ENCODE results near the gene OR8B8.
"Not testable (repeated sequence)": the region's sequence is repeated elsewhere in the genome, so short reads cannot be mapped to it uniquely, and the experiment has no call there.

Gene OR8B8

DNA sequence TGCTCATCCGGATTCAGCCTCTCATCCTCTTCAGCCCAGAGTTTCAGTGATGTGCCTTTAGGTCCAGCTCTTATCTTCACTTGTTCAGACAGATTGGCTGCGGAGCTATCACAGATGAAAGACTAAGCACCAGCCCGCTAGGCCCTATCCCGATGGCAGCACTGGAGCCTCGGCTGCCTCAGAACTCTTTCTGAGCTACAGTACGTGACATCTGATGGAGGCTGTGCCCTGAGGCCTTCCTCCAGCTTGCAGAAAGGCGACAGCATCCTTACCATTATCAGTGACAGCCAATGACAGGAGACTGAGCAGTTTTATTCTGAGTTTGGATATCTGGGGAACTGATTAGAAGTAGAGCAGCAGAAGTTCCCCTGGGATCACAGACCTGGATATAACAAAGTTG is 4.0 kb downstream of the OR8B8 start:
- no peaks in the 10 kb centered on the region for H3K36me3 ChIP-seq (ENCODE audit: control insufficient read depth, insufficient read depth, low read length)
- no peaks in the 10 kb centered on the region for H3K4me1 ChIP-seq (ENCODE audit: control insufficient read depth, insufficient read depth, low read length)
- H3K9me3 ChIP-seq (ENCODE audit: control insufficient read depth, insufficient read depth, low read length) = no peaks in the 10 kb centered on the region
- H3K27ac ChIP-seq (ENCODE audit: low read depth, low read length) = no peak overlapping the region
- H3K9ac ChIP-seq (ENCODE audit: low read depth, low read length) = no peak overlapping the region
- H3K4me3 ChIP-seq (ENCODE audit: low read depth, low read length) = no peak overlapping the region
- H3K27me3 ChIP-seq (ENCODE audit: control insufficient read depth, insufficient read depth, low read length) = no peaks in the 10 kb centered on the region

DNA sequence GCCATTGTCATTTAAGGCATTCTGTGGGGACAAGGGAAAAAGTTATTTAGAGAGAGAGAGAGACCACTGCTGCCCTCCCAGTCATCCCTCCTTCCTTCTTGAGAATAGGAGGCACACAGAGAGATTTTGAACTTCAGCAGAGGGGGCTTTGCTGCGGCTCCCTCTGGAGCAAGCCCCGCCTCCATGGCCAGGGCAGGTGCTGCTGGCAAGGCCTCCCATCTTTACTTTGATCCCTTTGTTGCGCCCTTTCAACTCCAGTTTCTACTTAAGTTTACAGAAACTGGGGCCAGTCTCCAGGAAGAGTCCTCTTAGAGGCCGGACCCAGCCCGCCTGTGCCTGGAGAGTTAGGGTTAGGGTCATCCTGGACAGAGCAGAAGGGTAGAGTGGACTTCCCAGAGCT is 4.4 kb downstream of the OR8B8 start:
- Histone ChIP-seq H3K27me3 (ENCODE audit: control insufficient read depth, insufficient read depth, low read length) (no peaks in the 10 kb centered on the region), H3K4me3 (ENCODE audit: low read depth, low read length) (no peak overlapping the region), H3K4me1 (ENCODE audit: control insufficient read depth, insufficient read depth, low read length) (no peaks in the 10 kb centered on the region), H3K9me3 (ENCODE audit: control insufficient read depth, insufficient read depth, low read length) (no peaks in the 10 kb centered on the region), H3K9ac (ENCODE audit: low read depth, low read length) (no peak overlapping the region), H3K36me3 (ENCODE audit: control insufficient read depth, insufficient read depth, low read length) (no peaks in the 10 kb centered on the region), H3K27ac (ENCODE audit: low read depth, low read length) (no peak overlapping the region)

DNA sequence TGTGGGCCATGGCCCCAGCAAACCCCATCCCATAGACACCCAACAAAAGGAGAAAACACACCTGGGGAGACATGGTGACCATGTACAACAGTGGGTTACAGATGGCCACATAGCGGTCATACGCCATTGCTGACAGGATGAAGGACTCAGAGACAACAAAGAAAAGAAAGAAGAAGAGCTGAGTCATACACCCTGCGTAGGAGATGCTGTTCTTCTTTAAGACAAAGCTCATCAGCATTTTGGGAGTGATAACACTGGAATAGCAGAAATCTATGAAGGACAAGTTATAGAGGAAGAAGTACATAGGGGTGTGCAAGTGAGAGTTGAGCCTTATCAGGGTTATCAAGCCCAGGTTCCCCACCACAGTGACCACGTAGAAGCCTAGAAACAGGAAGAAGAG is 4.9 kb downstream of the OR8B8 start:
- no peaks in the 10 kb centered on the region for H3K36me3 ChIP-seq (ENCODE audit: control insufficient read depth, insufficient read depth, low read length)
- no peaks in the 10 kb centered on the region for H3K27me3 ChIP-seq (ENCODE audit: control insufficient read depth, insufficient read depth, low read length)
- no peak overlapping the region for H3K27ac ChIP-seq (ENCODE audit: low read depth, low read length)
- no peak overlapping the region for H3K9ac ChIP-seq (ENCODE audit: low read depth, low read length)
- no peaks in the 10 kb centered on the region for H3K9me3 ChIP-seq (ENCODE audit: control insufficient read depth, insufficient read depth, low read length)
- no peaks in the 10 kb centered on the region for H3K4me1 ChIP-seq (ENCODE audit: control insufficient read depth, insufficient read depth, low read length)
- H3K4me3 ChIP-seq (ENCODE audit: low read depth, low read length) = no peak overlapping the region

DNA sequence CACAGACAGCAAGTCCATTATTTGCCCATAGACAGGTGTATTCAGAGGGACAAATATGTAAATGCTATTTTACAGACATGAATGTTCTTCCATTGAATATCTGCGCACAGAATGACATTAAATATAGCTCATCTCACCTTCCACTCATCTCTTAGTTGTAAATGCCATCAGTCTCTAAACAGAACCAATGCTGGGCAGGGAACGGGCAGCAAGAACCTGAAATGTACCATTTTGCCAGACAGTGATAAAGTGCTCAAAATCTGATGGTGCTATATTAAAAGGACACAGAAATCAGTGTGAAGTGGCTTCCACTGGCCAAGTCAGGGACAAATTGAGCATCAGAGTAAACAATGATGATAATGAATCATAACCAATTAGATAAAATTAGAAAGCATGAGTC is 10.8 kb downstream of the OR8B8 start:
- no peak overlapping the region for H3K9ac ChIP-seq (ENCODE audit: low read depth, low read length)
- no peak overlapping the region for H3K27ac ChIP-seq (ENCODE audit: low read depth, low read length)
- no peak overlapping the region for H3K4me3 ChIP-seq (ENCODE audit: low read depth, low read length)
- H3K4me1 ChIP-seq (ENCODE audit: control insufficient read depth, insufficient read depth, low read length) = no peaks in the 10 kb centered on the region
- H3K36me3 ChIP-seq (ENCODE audit: control insufficient read depth, insufficient read depth, low read length) = no peaks in the 10 kb centered on the region
- no peaks in the 10 kb centered on the region for H3K27me3 ChIP-seq (ENCODE audit: control insufficient read depth, insufficient read depth, low read length)
- H3K9me3 ChIP-seq (ENCODE audit: control insufficient read depth, insufficient read depth, low read length) = no peaks in the 10 kb centered on the region; the same call in 1 of the 2 replicates

DNA sequence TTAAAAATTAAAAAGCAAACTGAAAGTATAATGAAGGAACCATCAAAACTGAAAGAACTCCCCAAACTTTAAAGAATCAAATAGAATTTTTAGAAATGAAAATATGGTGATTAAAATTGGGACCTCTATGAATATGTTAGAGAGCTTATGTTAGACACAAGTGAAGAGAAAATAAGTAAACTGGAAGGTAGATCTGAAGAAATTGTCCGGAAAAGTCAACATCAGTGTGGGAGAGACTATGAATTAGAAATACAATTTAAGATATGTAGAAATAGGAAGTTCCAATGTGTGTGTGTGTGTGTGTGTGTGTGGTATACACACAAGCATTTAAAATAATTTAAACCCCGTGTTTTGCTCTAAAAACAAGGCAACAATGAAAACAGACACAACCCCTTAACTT is 15.9 kb downstream of the OR8B8 start:
- Histone ChIP-seq H3K9me3 (ENCODE audit: control insufficient read depth, insufficient read depth, low read length) (no peaks in the 10 kb centered on the region; the same call in 1 of the 2 replicates), H3K9ac (ENCODE audit: low read depth, low read length) (no peak overlapping the region), H3K4me1 (ENCODE audit: control insufficient read depth, insufficient read depth, low read length) (no peaks in the 10 kb centered on the region), H3K36me3 (ENCODE audit: control insufficient read depth, insufficient read depth, low read length) (no peaks in the 10 kb centered on the region), H3K27ac (ENCODE audit: low read depth, low read length) (no peak overlapping the region), H3K4me3 (ENCODE audit: low read depth, low read length) (no peak overlapping the region), H3K27me3 (ENCODE audit: control insufficient read depth, insufficient read depth, low read length) (no peaks in the 10 kb centered on the region)

DNA sequence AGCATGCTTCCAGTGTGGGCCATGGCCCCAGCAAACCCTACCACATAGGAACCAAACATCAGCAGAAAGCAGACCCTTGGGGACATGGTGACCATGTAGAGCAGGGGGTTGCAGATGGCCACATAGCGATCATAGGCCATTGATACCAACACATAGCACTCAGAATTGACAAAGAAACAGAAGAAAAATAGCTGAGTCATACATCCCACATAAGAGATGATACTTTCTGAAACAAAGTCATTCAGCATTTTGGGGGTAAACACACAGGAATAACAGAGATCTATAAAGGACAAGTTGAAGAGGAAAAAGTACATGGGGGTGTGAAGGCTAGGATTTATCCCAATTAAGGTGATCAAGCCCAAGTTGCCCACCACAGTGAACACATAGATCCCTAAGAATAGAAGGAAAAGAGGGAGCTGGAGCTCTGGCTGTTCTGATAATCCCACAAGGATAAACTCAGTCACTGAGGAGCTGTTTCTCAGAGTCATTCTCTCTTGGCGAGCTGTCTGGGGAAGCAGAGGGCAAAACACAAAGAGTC is 21.0 kb downstream of the OR8B8 start, which contains the start of gene OR8B4:
OR8B4 (minus strand) TSS at position 488 of the 538 bp plus-strand sequence; CDS start at position 488, 0 bp downstream.
- Histone ChIP-seq H3K9me3 (ENCODE audit: control insufficient read depth, insufficient read depth, low read length) (no peaks in the 10 kb centered on the region), H3K36me3 (ENCODE audit: control insufficient read depth, insufficient read depth, low read length) (no peaks in the 10 kb centered on the region), H3K4me1 (ENCODE audit: control insufficient read depth, insufficient read depth, low read length) (no peaks in the 10 kb centered on the region), H3K4me3 (ENCODE audit: low read depth, low read length) (no peak within 1 kb of the TSS), H3K27me3 (ENCODE audit: control insufficient read depth, insufficient read depth, low read length) (no peaks in the 10 kb centered on the region), H3K9ac (ENCODE audit: low read depth, low read length) (no peak within 1 kb of the TSS), H3K27ac (ENCODE audit: low read depth, low read length) (no peak within 1 kb of the TSS)

DNA sequence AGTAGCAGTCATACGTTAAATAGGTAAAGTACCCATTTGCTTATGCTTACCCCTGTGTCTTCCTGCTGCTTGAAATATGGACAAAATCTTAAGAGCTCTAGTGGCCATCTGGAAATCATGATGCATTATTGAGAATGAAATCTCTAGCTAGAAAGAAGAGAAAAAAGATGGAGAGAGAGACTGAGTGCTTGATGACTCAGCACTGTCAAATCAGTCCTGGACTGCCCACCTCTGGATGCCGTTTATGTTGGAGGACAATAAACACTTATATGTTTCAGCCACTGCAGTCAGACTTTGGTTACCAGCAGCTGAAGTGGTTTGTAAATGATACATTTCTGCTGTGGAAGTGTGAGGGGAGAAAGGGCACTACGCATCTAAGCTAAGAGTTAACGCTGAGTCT is 24.5 kb downstream of the OR8B8 start:
- no peak overlapping the region for H3K27ac ChIP-seq (ENCODE audit: low read depth, low read length)
- H3K36me3 ChIP-seq (ENCODE audit: control insufficient read depth, insufficient read depth, low read length) = no peaks in the 10 kb centered on the region
- H3K9me3 ChIP-seq (ENCODE audit: control insufficient read depth, insufficient read depth, low read length) = no peaks in the 10 kb centered on the region
- no peak overlapping the region for H3K4me3 ChIP-seq (ENCODE audit: low read depth, low read length)
- no peaks in the 10 kb centered on the region for H3K4me1 ChIP-seq (ENCODE audit: control insufficient read depth, insufficient read depth, low read length)
- H3K27me3 ChIP-seq (ENCODE audit: control insufficient read depth, insufficient read depth, low read length) = no peaks in the 10 kb centered on the region
- H3K9ac ChIP-seq (ENCODE audit: low read depth, low read length) = no peak overlapping the region

DNA sequence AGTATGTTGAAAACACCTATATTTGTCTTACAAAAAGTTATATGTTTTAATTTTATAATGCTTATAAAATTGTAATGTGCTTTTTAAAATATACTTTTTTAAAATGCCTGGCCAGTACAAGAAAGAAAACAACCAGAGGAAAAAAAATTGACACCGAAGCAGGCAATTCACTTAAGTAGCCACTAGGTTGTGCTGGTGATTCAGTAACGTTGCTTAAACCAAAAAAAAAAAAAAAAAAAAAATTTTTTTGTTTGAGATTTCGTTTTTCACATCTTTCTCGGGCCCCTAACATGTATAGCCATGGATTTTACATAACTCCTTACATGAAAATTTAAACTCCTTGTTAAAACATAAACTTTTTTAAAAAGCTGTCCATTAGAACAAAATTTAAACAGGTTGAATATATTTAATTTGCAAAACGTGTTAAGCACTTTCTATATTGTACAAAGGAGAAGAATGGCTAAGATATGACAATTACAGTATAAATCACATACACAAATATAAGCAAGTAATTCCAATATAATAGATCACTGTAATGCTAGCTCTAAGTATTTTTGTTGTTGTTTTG is 30.1 kb downstream of the OR8B8 start:
- H3K27me3 ChIP-seq (ENCODE audit: control insufficient read depth, insufficient read depth, low read length) = no peaks in the 10 kb centered on the region

DNA sequence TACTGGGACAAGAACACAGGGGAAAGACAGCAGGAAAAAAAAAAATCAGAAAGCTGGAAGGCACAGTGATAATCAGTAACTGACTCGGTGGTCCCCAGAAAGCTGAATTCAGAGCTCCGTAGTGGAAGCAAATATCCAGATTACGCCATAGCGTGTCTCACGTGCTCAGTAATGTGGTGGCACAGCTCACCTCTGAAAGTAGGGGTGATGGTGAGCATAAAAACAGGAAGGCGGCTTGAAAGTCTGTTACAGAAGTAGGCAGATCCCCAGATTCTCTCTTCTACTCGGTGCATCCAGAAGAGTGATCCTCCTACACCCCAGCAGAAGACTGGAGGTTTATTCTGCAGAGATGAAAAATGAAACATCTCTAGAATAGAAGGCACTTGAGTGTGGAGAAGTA is 35.6 kb downstream of the OR8B8 start:
- no peak overlapping the region for H3K9ac ChIP-seq (ENCODE audit: low read depth, low read length)
- H3K9me3 ChIP-seq (ENCODE audit: control insufficient read depth, insufficient read depth, low read length) = no peaks in the 10 kb centered on the region
- H3K4me1 ChIP-seq (ENCODE audit: control insufficient read depth, insufficient read depth, low read length) = no peaks in the 10 kb centered on the region
- no peaks in the 10 kb centered on the region for H3K36me3 ChIP-seq (ENCODE audit: control insufficient read depth, insufficient read depth, low read length)
- H3K27me3 ChIP-seq (ENCODE audit: control insufficient read depth, insufficient read depth, low read length) = no peaks in the 10 kb centered on the region
- no peak overlapping the region for H3K4me3 ChIP-seq (ENCODE audit: low read depth, low read length)
- no peak overlapping the region for H3K27ac ChIP-seq (ENCODE audit: low read depth, low read length)

More for the DNA sequence above, 30.1 kb downstream of the OR8B8 start:
- Histone ChIP-seq H3K4me1 (ENCODE audit: control insufficient read depth, insufficient read depth, low read length) (no peaks in the 10 kb centered on the region), H3K36me3 (ENCODE audit: control insufficient read depth, insufficient read depth, low read length) (no peaks in the 10 kb centered on the region), H3K27ac (ENCODE audit: low read depth, low read length) (no peak overlapping the region), H3K9me3 (ENCODE audit: control insufficient read depth, insufficient read depth, low read length) (no peaks in the 10 kb centered on the region), H3K9ac (ENCODE audit: low read depth, low read length) (no peak overlapping the region), H3K4me3 (ENCODE audit: low read depth, low read length) (no peak overlapping the region)

DNA sequence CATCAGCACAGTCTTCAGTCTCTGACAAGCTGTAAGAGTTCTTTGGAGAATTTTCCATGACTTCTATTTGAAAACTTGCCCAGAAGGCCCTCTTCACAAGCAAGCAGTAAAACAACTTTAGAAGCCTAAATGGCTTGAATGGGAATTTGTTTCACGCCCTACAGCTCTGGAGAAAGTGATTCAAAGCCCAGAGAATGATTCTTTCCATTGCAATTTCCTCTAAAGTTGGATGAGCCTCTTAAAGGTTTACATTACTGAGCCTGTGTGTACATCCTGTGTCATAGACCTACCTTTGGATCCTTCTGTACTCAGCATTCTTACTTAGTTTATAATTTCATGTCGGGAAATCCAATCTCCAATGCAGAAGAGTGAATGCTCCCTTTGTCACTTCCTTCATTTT is 39.9 kb downstream of the OR8B8 start:
- Histone ChIP-seq H3K27ac (ENCODE audit: low read depth, low read length) (no peak overlapping the region), H3K27me3 (ENCODE audit: control insufficient read depth, insufficient read depth, low read length) (no peaks in the 10 kb centered on the region), H3K4me1 (ENCODE audit: control insufficient read depth, insufficient read depth, low read length) (no peaks in the 10 kb centered on the region), H3K4me3 (ENCODE audit: low read depth, low read length) (no peak overlapping the region), H3K9ac (ENCODE audit: low read depth, low read length) (no peak overlapping the region), H3K36me3 (ENCODE audit: control insufficient read depth, insufficient read depth, low read length) (no peaks in the 10 kb centered on the region), H3K9me3 (ENCODE audit: control insufficient read depth, insufficient read depth, low read length) (no peaks in the 10 kb centered on the region)

DNA sequence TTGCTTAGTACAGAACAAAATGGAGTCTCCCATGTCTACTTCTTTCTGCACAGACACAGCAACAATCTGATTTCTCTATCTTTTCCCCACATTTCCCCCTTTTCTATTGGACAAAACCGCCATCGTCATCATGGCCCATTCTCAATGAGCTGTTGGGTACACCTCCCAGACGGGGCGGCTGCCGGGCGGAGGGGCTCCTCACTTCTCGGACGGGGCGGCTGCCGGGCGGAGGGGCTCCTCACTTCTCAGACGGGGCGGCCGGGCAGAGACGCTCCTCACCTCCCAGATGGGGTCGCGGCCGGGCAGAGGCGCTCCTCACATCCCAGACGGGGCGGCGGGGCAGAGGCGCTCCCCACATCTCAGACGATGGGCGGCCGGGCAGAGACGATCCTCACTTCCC is 42.3 kb downstream of the OR8B8 start:
- H3K4me1 ChIP-seq (ENCODE audit: control insufficient read depth, insufficient read depth, low read length); H3K27me3 ChIP-seq (ENCODE audit: control insufficient read depth, insufficient read depth, low read length); H3K4me3 ChIP-seq (ENCODE audit: low read depth, low read length): not testable (repeated sequence)

More for the DNA sequence above, 42.3 kb downstream of the OR8B8 start:
- H3K9me3 ChIP-seq (ENCODE audit: control insufficient read depth, insufficient read depth, low read length); H3K27ac ChIP-seq (ENCODE audit: low read depth, low read length); H3K9ac ChIP-seq (ENCODE audit: low read depth, low read length); H3K36me3 ChIP-seq (ENCODE audit: control insufficient read depth, insufficient read depth, low read length): not testable (repeated sequence)

All from HUES48 (cell line).